GM12892 (cell line): Measurements from ENCODE around the gene TESMIN.

ENCODE experiments used
- POLR2A ChIP-seq: IDR thresholded peaks from 2 replicates; pipeline ENCODE4 v1.6.1; 2011; ENCODE audit warnings: low read depth, low read length, control low read depth
- POLR2AphosphoS5 ChIP-seq: IDR thresholded peaks from 2 replicates; pipeline ENCODE4 v1.6.1; 2011; ENCODE audit warnings: low read depth, low read length, control low read depth

- TF ChIP-seq POLR2AphosphoS5 (no peak), POLR2A (no peak)
These were observed 73.3 kb downstream of the TESMIN start for GRCh38 chr11:68678031-68678441.
